DOHH2 (cell line): ENCODE data around the gene NPAS2.

Experiments
- EZH2phosphoT487 ChIP-seq: fragments of 200-600 bp; sonication (generic); IDR thresholded peaks from 2 replicates; pipeline ENCODE4 v1.6.1; 2017; ENCODE audit warnings: borderline replicate concordance, mild to moderate bottlenecking, antibody characterized with exemption, low read length, moderate library complexity, mixed read lengths
- TF ChIP-seq, protein P1 (sequence below): fragments of 200-600 bp; sonication (generic); IDR thresholded peaks from one replicate; pipeline ENCODE4 v1.5.1; 2014; ENCODE audit warnings: antibody characterized with exemption, mild to moderate bottlenecking, low read depth, low read length; ENCODE audit not compliant: poor library complexity, severe bottlenecking

DNA sequence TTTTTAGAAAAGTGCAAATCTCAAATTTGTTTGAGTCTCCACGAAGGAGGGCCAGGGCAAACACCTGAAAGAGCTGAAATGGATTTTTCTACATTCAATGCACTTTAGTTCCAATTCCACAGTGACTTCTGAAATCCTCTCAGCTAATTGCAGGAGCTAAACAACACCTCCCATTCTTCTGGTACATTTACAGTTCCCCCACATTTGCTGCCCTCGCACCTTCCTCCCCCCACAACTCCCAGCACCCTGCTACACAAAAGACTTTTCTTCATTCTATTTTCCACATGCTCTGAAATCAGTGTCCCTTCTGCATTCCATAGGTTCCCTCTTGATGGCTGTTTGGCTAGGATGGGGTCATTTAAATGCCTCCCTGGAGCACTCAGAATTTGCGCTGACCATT, 5.9 kb upstream of the NPAS2 start:
- TF ChIP-seq, protein P1, sequence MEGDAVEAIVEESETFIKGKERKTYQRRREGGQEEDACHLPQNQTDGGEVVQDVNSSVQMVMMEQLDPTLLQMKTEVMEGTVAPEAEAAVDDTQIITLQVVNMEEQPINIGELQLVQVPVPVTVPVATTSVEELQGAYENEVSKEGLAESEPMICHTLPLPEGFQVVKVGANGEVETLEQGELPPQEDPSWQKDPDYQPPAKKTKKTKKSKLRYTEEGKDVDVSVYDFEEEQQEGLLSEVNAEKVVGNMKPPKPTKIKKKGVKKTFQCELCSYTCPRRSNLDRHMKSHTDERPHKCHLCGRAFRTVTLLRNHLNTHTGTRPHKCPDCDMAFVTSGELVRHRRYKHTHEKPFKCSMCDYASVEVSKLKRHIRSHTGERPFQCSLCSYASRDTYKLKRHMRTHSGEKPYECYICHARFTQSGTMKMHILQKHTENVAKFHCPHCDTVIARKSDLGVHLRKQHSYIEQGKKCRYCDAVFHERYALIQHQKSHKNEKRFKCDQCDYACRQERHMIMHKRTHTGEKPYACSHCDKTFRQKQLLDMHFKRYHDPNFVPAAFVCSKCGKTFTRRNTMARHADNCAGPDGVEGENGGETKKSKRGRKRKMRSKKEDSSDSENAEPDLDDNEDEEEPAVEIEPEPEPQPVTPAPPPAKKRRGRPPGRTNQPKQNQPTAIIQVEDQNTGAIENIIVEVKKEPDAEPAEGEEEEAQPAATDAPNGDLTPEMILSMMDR = no peak
- no peak for TF ChIP-seq EZH2phosphoT487
